HepG2 (cell line): Measurements from ENCODE around the gene ZNF618. TPM values are rescaled to one million over a fixed set of nuclear protein-coding genes. Genes with fewer than 3 reads are reported as not detected.

ENCODE experiments used
- FOXC1 ChIP-seq: sonication (generic); formaldehyde crosslinking; IDR thresholded peaks from 2 replicates; pipeline ENCODE4 v1.8.0; 2022; ENCODE audit warnings: mild to moderate bottlenecking, missing genetic modification reagents, borderline replicate concordance
- PAWR ChIP-seq: sonication (generic); formaldehyde crosslinking; IDR thresholded peaks from 2 replicates; pipeline ENCODE4 v1.4.0; 2020; ENCODE audit warnings: missing genetic modification reagents, mild to moderate bottlenecking, borderline replicate concordance
- RFXAP ChIP-seq: sonication (generic); formaldehyde crosslinking; IDR thresholded peaks from 2 replicates; pipeline ENCODE4 v1.4.0; 2020; ENCODE audit warnings: missing genetic modification reagents, borderline replicate concordance
- SP140L ChIP-seq: sonication (generic); formaldehyde crosslinking; IDR thresholded peaks from 2 replicates; pipeline ENCODE4 v1.4.0; 2020; ENCODE audit warnings: missing genetic modification reagents, borderline replicate concordance
- SP2 ChIP-seq: sonication (generic); formaldehyde crosslinking; IDR thresholded peaks from 2 replicates; pipeline ENCODE4 v1.5.1; 2020; ENCODE audit warnings: mild to moderate bottlenecking, missing genetic modification reagents
- THAP8 ChIP-seq: sonication (generic); formaldehyde crosslinking; IDR thresholded peaks from 2 replicates; pipeline ENCODE4 v1.5.1; 2020; ENCODE audit warnings: missing genetic modification reagents, mild to moderate bottlenecking, borderline replicate concordance
- ZBTB21 ChIP-seq: sonication (generic); formaldehyde crosslinking; IDR thresholded peaks from 2 replicates; pipeline ENCODE4 v1.4.0; 2020; ENCODE audit warnings: missing genetic modification reagents
- ZNF414 ChIP-seq: sonication (generic); formaldehyde crosslinking; IDR thresholded peaks from 2 replicates; pipeline ENCODE4 v1.5.0; 2020; ENCODE audit warnings: missing genetic modification reagents
- ZNF564 ChIP-seq: sonication (generic); formaldehyde crosslinking; IDR thresholded peaks from 2 replicates; pipeline ENCODE4 v1.8.1; 2023; ENCODE audit warnings: mild to moderate bottlenecking, missing genetic modification reagents
- ZNF652 ChIP-seq: IDR thresholded peaks from 2 replicates; pipeline ENCODE4 v1.6.1; 2016; ENCODE audit warnings: low read depth, borderline replicate concordance
- ZSCAN29 ChIP-seq: sonication (generic); formaldehyde crosslinking; conservative IDR thresholded peaks from 2 replicates; pipeline ENCODE4 v1.4.0; 2020; ENCODE audit warnings: mild to moderate bottlenecking, missing genetic modification reagents
- polyA plus RNA-seq, 8 experiments: library from polyadenylated mRNA; depleted of rRNA in 3 of 8; stranded (reverse) in 7 of 8; unstranded in 1 of 8; fragments of >200 nt; fragmentation: Illumina TruSeq in 4 of 8; extraction: Trizol in 4 of 8; gene quantifications; 2 replicates each; pipeline versions ENCODE4 v1.2.1 to v1.2.3, GENCODE V29; 2011 to 2016; ENCODE audit warnings: low read depth in 4 of 8, missing spikeins in 1 of 8, mixed read lengths in 1 of 8; ENCODE audit not compliant: insufficient read depth in 1 of 8
- total RNA-seq, 5 experiments: library from RNA; depleted of rRNA; stranded (reverse); fragments of >200 nt; fragmentation: Illumina TruSeq; extraction: Trizol; gene quantifications; 2 replicates each; pipeline ENCODE4 v1.2.3, GENCODE V29; 2016; ENCODE audit warnings: low read depth in 1 of 5

ZNF618 gene
- total and polyA plus RNA-seq, 2 of the 13 experiments (the other 11 are each of a cell fraction or from before 2014, with no cell fraction given), result 0.07 TPM

- 0 out of 2 replicates have a peak, but pooled peaks have one; percentile 39 for TF ChIP-seq ZNF414 (CRISPR knock-in tag)
- TF ChIP-seq SP2 (CRISPR knock-in tag), result 0 out of 2 replicates have a peak, but pooled peaks have one; percentile 2
- no peak for TF ChIP-seq SP140L (CRISPR knock-in tag)
- no peak for TF ChIP-seq THAP8 (CRISPR knock-in tag)
- 0 out of 2 replicates have a peak, but pooled peaks have one; percentile 4 for TF ChIP-seq ZNF564 (CRISPR knock-in tag)
- no peak for TF ChIP-seq RFXAP
- 0 out of 2 replicates have a peak, but pooled peaks have one; percentile 35 for TF ChIP-seq FOXC1 (CRISPR knock-in tag)
- 0 out of 2 replicates have a peak, but pooled peaks have one; percentile 32 for TF ChIP-seq PAWR
- TF ChIP-seq ZSCAN29, result 0 out of 2 replicates have a peak, but pooled peaks have one; percentile 3
- peak; percentile 75 for TF ChIP-seq ZNF652 (CRISPR knock-in tag)
- TF ChIP-seq ZBTB21 (CRISPR knock-in tag), result no peak
Observed at GRCh38 chr9:114077162-114077837, 201.2 kb downstream of the ZNF618 start (continued).
